ENCODE measurements around the gene UPK3B.
"Not testable (repeated sequence)": the region's sequence is repeated elsewhere in the genome, so short reads cannot be mapped to it uniquely, and the experiment has no call there.

The UPK3B gene

GRCh38 chr7:76462271-76462882, 48.0 kb upstream of the UPK3B start:
- H3K9ac ChIP-seq (ENCODE audit: low read depth, low read length, poor library complexity); H3K4me1 ChIP-seq (ENCODE audit: control insufficient read depth in 2 of 2, insufficient read depth in 1 of 2, low read depth in 1 of 2, low read length in 2 of 2); H3K27ac ChIP-seq (replicated peaks; ENCODE audit: low read length); H3K14ac ChIP-seq (ENCODE audit: low read length); H2BK15ac ChIP-seq (ENCODE audit: low read length); H3K9me3 ChIP-seq (replicated peaks in 1 of 2; ENCODE audit: control insufficient read depth in 2 of 2, insufficient read depth in 1 of 2, low read depth in 1 of 2, low read length in 2 of 2); DNase-seq (ENCODE audit: low spot score); H4K8ac ChIP-seq (ENCODE audit: low read depth, low read length); H3K79me1 ChIP-seq (ENCODE audit: low read depth, low read length); H2BK5ac ChIP-seq (ENCODE audit: low read length); H4K91ac ChIP-seq (ENCODE audit: low read depth, low read length, poor library complexity); H3K4me2 ChIP-seq (ENCODE audit: insufficient read depth, low read length, poor library complexity, severe bottlenecking); H2AFZ ChIP-seq (ENCODE audit: low read length); H2AK5ac ChIP-seq (ENCODE audit: low read depth, low read length); H2BK120ac ChIP-seq (ENCODE audit: low read depth, low read length); H2BK12ac ChIP-seq (ENCODE audit: low read length); H3K23ac ChIP-seq (ENCODE audit: low read depth, low read length, poor library complexity); H3K36me3 ChIP-seq (replicated peaks in 1 of 2; ENCODE audit: control insufficient read depth in 2 of 2, insufficient read depth in 2 of 2, low read length in 2 of 2); H3K27me3 ChIP-seq (ENCODE audit: control insufficient read depth in 3 of 3, insufficient read depth in 3 of 3, low read depth in 1 of 3, low read length in 3 of 3); H3K18ac ChIP-seq (ENCODE audit: low read length); H3K4ac ChIP-seq (ENCODE audit: low read length); H3K4me3 ChIP-seq (ENCODE audit: low read length in 2 of 2): not testable (repeated sequence)
- no CpG with 5 or more reads among the region's 17 CpGs for WGBS, 2 donors (ENCODE audit: extremely low coverage in 2 of 2, insufficient read length in 2 of 2, insufficient replicate concordance in 1 of 2)

GRCh38 chr7:76464959-76465358, 45.4 kb upstream of the UPK3B start:
- not testable (repeated sequence) for H3K79me1 ChIP-seq (ENCODE audit: low read depth, low read length); H3K18ac ChIP-seq (ENCODE audit: low read length); H2BK15ac ChIP-seq (ENCODE audit: low read length); H3K9me3 ChIP-seq (replicated peaks in 1 of 2; ENCODE audit: control insufficient read depth in 2 of 2, insufficient read depth in 1 of 2, low read depth in 1 of 2, low read length in 2 of 2); H3K23ac ChIP-seq (ENCODE audit: low read depth, low read length, poor library complexity); H4K91ac ChIP-seq (ENCODE audit: low read depth, low read length, poor library complexity); H2BK120ac ChIP-seq (ENCODE audit: low read depth, low read length); H3K9ac ChIP-seq (ENCODE audit: low read depth, low read length, poor library complexity); H3K4ac ChIP-seq (ENCODE audit: low read length); H3K27ac ChIP-seq (replicated peaks; ENCODE audit: low read length); H3K4me1 ChIP-seq (ENCODE audit: control insufficient read depth in 2 of 2, insufficient read depth in 1 of 2, low read depth in 1 of 2, low read length in 2 of 2); H2BK12ac ChIP-seq (ENCODE audit: low read length); H3K4me2 ChIP-seq (ENCODE audit: insufficient read depth, low read length, poor library complexity, severe bottlenecking); H3K36me3 ChIP-seq (replicated peaks in 1 of 2; ENCODE audit: control insufficient read depth in 2 of 2, insufficient read depth in 2 of 2, low read length in 2 of 2); DNase-seq (ENCODE audit: low spot score); H3K14ac ChIP-seq (ENCODE audit: low read length); H2AFZ ChIP-seq (ENCODE audit: low read length); H2AK5ac ChIP-seq (ENCODE audit: low read depth, low read length); H4K8ac ChIP-seq (ENCODE audit: low read depth, low read length); H3K27me3 ChIP-seq (ENCODE audit: control insufficient read depth in 3 of 3, insufficient read depth in 3 of 3, low read depth in 1 of 3, low read length in 3 of 3); H2BK5ac ChIP-seq (ENCODE audit: low read length); H3K4me3 ChIP-seq (ENCODE audit: low read length in 2 of 2)
- no CpG with 5 or more reads among the region's 5 CpGs for WGBS, 2 donors (ENCODE audit: extremely low coverage in 2 of 2, insufficient read length in 2 of 2, insufficient replicate concordance in 1 of 2)

- not testable (repeated sequence) for H3K4me2 ChIP-seq (ENCODE audit: insufficient read depth, low read length, poor library complexity, severe bottlenecking); H2AFZ ChIP-seq (ENCODE audit: low read length); H3K23ac ChIP-seq (ENCODE audit: low read depth, low read length, poor library complexity); H3K18ac ChIP-seq (ENCODE audit: low read length); H3K9ac ChIP-seq (ENCODE audit: low read depth, low read length, poor library complexity); H3K9me3 ChIP-seq (replicated peaks in 1 of 2; ENCODE audit: control insufficient read depth in 2 of 2, insufficient read depth in 1 of 2, low read depth in 1 of 2, low read length in 2 of 2); H3K14ac ChIP-seq (ENCODE audit: low read length); H3K79me1 ChIP-seq (ENCODE audit: low read depth, low read length); H4K8ac ChIP-seq (ENCODE audit: low read depth, low read length); H3K27me3 ChIP-seq (ENCODE audit: control insufficient read depth in 3 of 3, insufficient read depth in 3 of 3, low read depth in 1 of 3, low read length in 3 of 3); H2AK5ac ChIP-seq (ENCODE audit: low read depth, low read length); H3K4ac ChIP-seq (ENCODE audit: low read length); H2BK12ac ChIP-seq (ENCODE audit: low read length); H3K4me1 ChIP-seq (ENCODE audit: control insufficient read depth in 2 of 2, insufficient read depth in 1 of 2, low read depth in 1 of 2, low read length in 2 of 2); H3K4me3 ChIP-seq (ENCODE audit: low read length in 2 of 2); H4K91ac ChIP-seq (ENCODE audit: low read depth, low read length, poor library complexity); DNase-seq (ENCODE audit: low spot score); H3K36me3 ChIP-seq (replicated peaks in 1 of 2; ENCODE audit: control insufficient read depth in 2 of 2, insufficient read depth in 2 of 2, low read length in 2 of 2); H3K27ac ChIP-seq (replicated peaks; ENCODE audit: low read length); H2BK15ac ChIP-seq (ENCODE audit: low read length); H2BK5ac ChIP-seq (ENCODE audit: low read length); H2BK120ac ChIP-seq (ENCODE audit: low read depth, low read length)
- no CpG with 5 or more reads among the region's 8 CpGs for WGBS, 2 donors (ENCODE audit: extremely low coverage in 2 of 2, insufficient read length in 2 of 2, insufficient replicate concordance in 1 of 2)
Observed at GRCh38 chr7:76465950-76466349, 44.4 kb upstream of the UPK3B start.

DNA sequence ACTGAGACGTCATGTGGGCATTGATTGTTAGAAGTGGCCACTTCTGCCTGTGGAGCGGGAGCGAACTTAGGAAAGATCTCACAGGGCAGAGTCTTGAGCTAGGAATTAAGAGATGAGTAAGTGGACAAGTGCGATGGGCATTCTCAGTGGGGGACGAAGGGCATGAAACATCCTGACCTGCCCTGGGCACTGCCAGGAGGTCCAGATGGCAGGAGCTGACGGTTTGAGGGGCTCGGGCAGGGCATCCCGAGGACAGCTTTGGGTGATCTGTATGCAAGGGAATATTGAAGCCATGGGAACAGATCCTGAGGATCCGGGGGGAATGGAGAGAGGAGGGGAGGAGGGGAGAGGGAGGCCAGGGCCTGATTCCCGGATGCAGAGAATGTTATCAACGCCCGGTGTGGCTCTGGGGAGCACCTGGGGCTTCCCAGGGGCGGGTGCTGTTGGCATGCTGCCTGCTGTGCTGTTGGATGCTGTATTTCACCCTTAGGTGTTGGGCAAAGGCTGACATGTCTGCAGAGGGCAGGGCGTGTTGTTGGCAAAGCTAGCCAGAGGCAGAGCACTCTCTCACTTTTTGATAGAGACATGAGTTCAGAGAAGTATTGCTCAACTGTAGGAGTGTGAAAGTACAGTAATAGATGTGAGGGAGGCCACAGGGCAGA, 42.5 kb upstream of the UPK3B start:
- not testable (repeated sequence) for H2AFZ ChIP-seq (ENCODE audit: low read length); H3K4me3 ChIP-seq (ENCODE audit: low read length in 2 of 2); H4K91ac ChIP-seq (ENCODE audit: low read depth, low read length, poor library complexity); H3K27me3 ChIP-seq (ENCODE audit: control insufficient read depth in 3 of 3, insufficient read depth in 3 of 3, low read depth in 1 of 3, low read length in 3 of 3); H3K4ac ChIP-seq (ENCODE audit: low read length); H3K23ac ChIP-seq (ENCODE audit: low read depth, low read length, poor library complexity); H2BK120ac ChIP-seq (ENCODE audit: low read depth, low read length); H4K8ac ChIP-seq (ENCODE audit: low read depth, low read length); H3K79me1 ChIP-seq (ENCODE audit: low read depth, low read length); H3K9ac ChIP-seq (ENCODE audit: low read depth, low read length, poor library complexity); H3K9me3 ChIP-seq (replicated peaks in 1 of 2; ENCODE audit: control insufficient read depth in 2 of 2, insufficient read depth in 1 of 2, low read depth in 1 of 2, low read length in 2 of 2); H3K18ac ChIP-seq (ENCODE audit: low read length); H2BK12ac ChIP-seq (ENCODE audit: low read length); H3K4me1 ChIP-seq (ENCODE audit: control insufficient read depth in 2 of 2, insufficient read depth in 1 of 2, low read depth in 1 of 2, low read length in 2 of 2); H3K36me3 ChIP-seq (replicated peaks in 1 of 2; ENCODE audit: control insufficient read depth in 2 of 2, insufficient read depth in 2 of 2, low read length in 2 of 2); H3K14ac ChIP-seq (ENCODE audit: low read length); H3K4me2 ChIP-seq (ENCODE audit: insufficient read depth, low read length, poor library complexity, severe bottlenecking); H3K27ac ChIP-seq (replicated peaks; ENCODE audit: low read length); H2AK5ac ChIP-seq (ENCODE audit: low read depth, low read length); DNase-seq (ENCODE audit: low spot score); H2BK5ac ChIP-seq (ENCODE audit: low read length); H2BK15ac ChIP-seq (ENCODE audit: low read length)
- no CpG with 5 or more reads among the region's 14 CpGs for WGBS, 2 donors (ENCODE audit: extremely low coverage in 2 of 2, insufficient read length in 2 of 2, insufficient replicate concordance in 1 of 2)

Data from neuronal stem cell (in vitro differentiated cells).